GM12892 (cell line): ENCODE measurements around the gene APBA2.

Experiments used
- DNase-seq: peaks from one replicate; pipeline ENCODE4 v3.0.0; 2011; ENCODE audit not compliant: insufficient read length
- FAIRE-seq: peaks from 2 replicates; lab custom pipeline; 2011; peaks lifted over from hg19 to GRCh38; lab: Jason Lieb, UNC
- POLR2A ChIP-seq: IDR thresholded peaks from 2 replicates; pipeline ENCODE4 v1.6.1; 2011; ENCODE audit warnings: low read depth, low read length, control low read depth
- POLR2AphosphoS5 ChIP-seq: IDR thresholded peaks from 2 replicates; pipeline ENCODE4 v1.6.1; 2011; ENCODE audit warnings: low read depth, low read length, control low read depth
- TAF1 ChIP-seq: IDR thresholded peaks from 2 replicates; pipeline ENCODE4 v1.6.1; 2011; ENCODE audit warnings: low read depth, mild to moderate bottlenecking, control low read depth, low read length, borderline replicate concordance

APBA2 gene

GRCh38 chr15:29133791-29134190, 248.0 kb downstream of the APBA2 start:
- DNase-seq = no peak
- no peak for FAIRE-seq
- TF ChIP-seq POLR2AphosphoS5 = no peak
- no peak for TF ChIP-seq POLR2A
- TF ChIP-seq TAF1 = no peak

- DNase-seq (no peak), FAIRE-seq (no peak)
- TF ChIP-seq TAF1 (no peak), POLR2A (no peak), POLR2AphosphoS5 (no peak)
These were observed 248.5 kb downstream of the APBA2 start for GRCh38 chr15:29134239-29134638.

GRCh38 chr15:29134641-29135308, 249.0 kb downstream of the APBA2 start:
- TF ChIP-seq POLR2AphosphoS5 (no peak), POLR2A (no peak), TAF1 (no peak)
- FAIRE-seq = no peak

GRCh38 chr15:29135309-29135657, 249.5 kb downstream of the APBA2 start:
- FAIRE-seq = no peak
- TF ChIP-seq TAF1 = no peak
- TF ChIP-seq POLR2AphosphoS5 = no peak
- no peak for TF ChIP-seq POLR2A
- DNase-seq = no peak

More at GRCh38 chr15:29134641-29135308, 249.0 kb downstream of the APBA2 start:
- no peak for DNase-seq

GRCh38 chr15:29135702-29136646, 250.2 kb downstream of the APBA2 start:
- FAIRE-seq (no peak), DNase-seq (no peak)
- TF ChIP-seq POLR2AphosphoS5 (no peak), POLR2A (no peak), TAF1 (no peak)

GRCh38 chr15:29138260-29138659, 252.5 kb downstream of the APBA2 start:
- no peak for FAIRE-seq
- TF ChIP-seq POLR2AphosphoS5 = no peak
- no peak for TF ChIP-seq POLR2A
- TF ChIP-seq TAF1 = no peak
- DNase-seq = no peak

- DNase-seq (no peak), FAIRE-seq (no peak)
- no peak for TF ChIP-seq POLR2A
- no peak for TF ChIP-seq TAF1
- TF ChIP-seq POLR2AphosphoS5 = no peak
These were observed 253.3 kb downstream of the APBA2 start for GRCh38 chr15:29139072-29139471.

- DNase-seq (peak; percentile 85), FAIRE-seq (no peak)
- TF ChIP-seq POLR2AphosphoS5 = no peak
- no peak for TF ChIP-seq POLR2A
- TF ChIP-seq TAF1 = no peak
These were observed 254.0 kb downstream of the APBA2 start for GRCh38 chr15:29139540-29140459.

- no peak for FAIRE-seq
- no peak for DNase-seq
- TF ChIP-seq POLR2A = no peak
- no peak for TF ChIP-seq TAF1
- no peak for TF ChIP-seq POLR2AphosphoS5
These were observed 254.9 kb downstream of the APBA2 start for GRCh38 chr15:29140475-29141307.

- no peak for FAIRE-seq
- no peak for TF ChIP-seq POLR2AphosphoS5
- no peak for TF ChIP-seq POLR2A
- TF ChIP-seq TAF1 = no peak
- no peak for DNase-seq
These were observed 255.7 kb downstream of the APBA2 start for GRCh38 chr15:29141308-29142128.
